ENCODE data around the gene HOXA13.

Gene HOXA13

GRCh38 chr7:27193335-27194001 is 6.4 kb downstream of the HOXA13 start:
- TF ChIP-seq, protein P1, sequence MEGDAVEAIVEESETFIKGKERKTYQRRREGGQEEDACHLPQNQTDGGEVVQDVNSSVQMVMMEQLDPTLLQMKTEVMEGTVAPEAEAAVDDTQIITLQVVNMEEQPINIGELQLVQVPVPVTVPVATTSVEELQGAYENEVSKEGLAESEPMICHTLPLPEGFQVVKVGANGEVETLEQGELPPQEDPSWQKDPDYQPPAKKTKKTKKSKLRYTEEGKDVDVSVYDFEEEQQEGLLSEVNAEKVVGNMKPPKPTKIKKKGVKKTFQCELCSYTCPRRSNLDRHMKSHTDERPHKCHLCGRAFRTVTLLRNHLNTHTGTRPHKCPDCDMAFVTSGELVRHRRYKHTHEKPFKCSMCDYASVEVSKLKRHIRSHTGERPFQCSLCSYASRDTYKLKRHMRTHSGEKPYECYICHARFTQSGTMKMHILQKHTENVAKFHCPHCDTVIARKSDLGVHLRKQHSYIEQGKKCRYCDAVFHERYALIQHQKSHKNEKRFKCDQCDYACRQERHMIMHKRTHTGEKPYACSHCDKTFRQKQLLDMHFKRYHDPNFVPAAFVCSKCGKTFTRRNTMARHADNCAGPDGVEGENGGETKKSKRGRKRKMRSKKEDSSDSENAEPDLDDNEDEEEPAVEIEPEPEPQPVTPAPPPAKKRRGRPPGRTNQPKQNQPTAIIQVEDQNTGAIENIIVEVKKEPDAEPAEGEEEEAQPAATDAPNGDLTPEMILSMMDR (IDR thresholded peaks at IDR 0.05; ENCODE audit: low read depth, low read length), result no peak
- no peak for DNase-seq (ENCODE audit: extremely low read depth, low read depth)

DNA sequence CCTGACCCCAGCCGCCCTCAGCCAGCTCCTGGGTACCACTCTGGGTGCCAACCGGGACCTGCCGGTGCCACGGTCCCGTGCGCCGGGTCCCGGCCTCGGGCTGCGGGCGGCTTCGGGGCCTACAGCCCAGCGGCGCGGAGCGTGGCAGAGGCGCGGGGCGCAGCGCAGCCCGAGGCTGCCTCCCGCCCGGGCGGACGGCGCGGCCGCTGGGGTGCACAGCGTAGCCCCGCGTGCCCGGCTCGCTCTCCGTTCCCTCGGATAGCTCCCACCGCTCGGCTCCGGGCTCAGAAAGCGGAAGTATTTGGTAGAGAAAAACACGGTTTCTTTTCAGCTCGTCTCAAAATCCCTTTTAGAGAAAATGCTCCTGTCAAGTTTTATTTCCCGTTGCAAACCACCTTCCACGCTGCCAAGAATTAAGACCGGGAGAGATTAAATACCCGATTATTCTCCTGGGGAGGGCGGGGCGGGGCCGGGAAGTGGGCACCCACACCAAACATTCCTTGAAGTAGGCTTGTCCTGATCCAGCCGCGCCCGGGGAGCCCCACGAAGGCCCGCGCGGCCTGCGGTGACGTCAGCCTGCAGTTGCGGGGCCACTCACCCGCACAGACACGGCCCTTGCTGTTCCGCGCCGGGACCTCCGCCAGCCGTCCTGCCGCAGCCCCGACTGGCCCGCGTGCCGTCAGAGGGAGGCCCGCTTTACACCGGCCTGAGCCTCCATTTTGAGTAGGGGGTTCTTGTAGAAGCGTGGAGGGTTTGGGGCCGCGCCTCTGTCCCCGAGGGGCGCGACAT is 7.2 kb downstream of the HOXA13 start:
- DNase-seq (ENCODE audit: extremely low read depth, low read depth), result no peak
- TF ChIP-seq, protein P1 (IDR thresholded peaks at IDR 0.05; ENCODE audit: low read depth, low read length), result no peak

GRCh38 chr7:27191833-27192545 is 7.9 kb downstream of the HOXA13 start:
- TF ChIP-seq, protein P1 (IDR thresholded peaks at IDR 0.05; ENCODE audit: low read depth, low read length), result no peak
- no peak for DNase-seq (ENCODE audit: extremely low read depth, low read depth)

- TF ChIP-seq, protein P1 (IDR thresholded peaks at IDR 0.05; ENCODE audit: low read depth, low read length), result no peak
- DNase-seq (ENCODE audit: extremely low read depth, low read depth), result no peak
Measured at GRCh38 chr7:27191161-27191731, 8.6 kb downstream of the HOXA13 start.

- TF ChIP-seq, protein P1 (IDR thresholded peaks at IDR 0.05; ENCODE audit: low read depth, low read length), result no peak
- no peak for DNase-seq (ENCODE audit: extremely low read depth, low read depth)
Measured at GRCh38 chr7:27189997-27190748, 9.7 kb downstream of the HOXA13 start.

- no peak for DNase-seq (ENCODE audit: extremely low read depth, low read depth)
- TF ChIP-seq, protein P1 (IDR thresholded peaks at IDR 0.05; ENCODE audit: low read depth, low read length), result no peak
Measured at GRCh38 chr7:27189295-27189996, 10.4 kb downstream of the HOXA13 start.
